ENCODE data around the gene PARD3B.

Gene PARD3B

GRCh38 chr2:204737296-204737695 lies 192.0 kb downstream of the PARD3B start:
- no peak for TF ChIP-seq CTCF (IDR thresholded peaks at IDR 0.05; ENCODE audit: insufficient read depth, missing control alignments)
- no peak for FAIRE-seq
- no peak for DNase-seq (ENCODE audit: insufficient read length, low spot score)

GRCh38 chr2:204738721-204739120 lies 193.4 kb downstream of the PARD3B start:
- no peak for FAIRE-seq
- TF ChIP-seq CTCF (IDR thresholded peaks at IDR 0.05; ENCODE audit: insufficient read depth, missing control alignments), result no peak
- no peak for DNase-seq (ENCODE audit: insufficient read length, low spot score)

- DNase-seq (ENCODE audit: insufficient read length, low spot score) (no peak), FAIRE-seq (no peak)
- no peak for TF ChIP-seq CTCF (IDR thresholded peaks at IDR 0.05; ENCODE audit: insufficient read depth, missing control alignments)
Measured at GRCh38 chr2:204743393-204743960, 198.2 kb downstream of the PARD3B start.

- no peak for TF ChIP-seq CTCF (IDR thresholded peaks at IDR 0.05; ENCODE audit: insufficient read depth, missing control alignments)
- DNase-seq (ENCODE audit: insufficient read length, low spot score) (no peak), FAIRE-seq (no peak)
Measured at GRCh38 chr2:204744506-204744905, 199.2 kb downstream of the PARD3B start.

GRCh38 chr2:204748286-204748685 lies 203.0 kb downstream of the PARD3B start:
- no peak for TF ChIP-seq CTCF (IDR thresholded peaks at IDR 0.05; ENCODE audit: insufficient read depth, missing control alignments)
- FAIRE-seq, result no peak
- no peak for DNase-seq (ENCODE audit: insufficient read length, low spot score)

GRCh38 chr2:204749319-204749718 lies 204.0 kb downstream of the PARD3B start:
- no peak for DNase-seq (ENCODE audit: insufficient read length, low spot score)
- TF ChIP-seq CTCF (IDR thresholded peaks at IDR 0.05; ENCODE audit: insufficient read depth, missing control alignments), result no peak
- FAIRE-seq, result no peak

GRCh38 chr2:204750389-204750788 lies 205.1 kb downstream of the PARD3B start:
- DNase-seq (ENCODE audit: insufficient read length, low spot score) (no peak), FAIRE-seq (no peak)
- no peak for TF ChIP-seq CTCF (IDR thresholded peaks at IDR 0.05; ENCODE audit: insufficient read depth, missing control alignments)

All from D721Med (cell line).